AG20443 (cell line): Measurements from ENCODE around the gene DEPDC1B.
"Not testable (repeated sequence)": the region's sequence is repeated elsewhere in the genome, so short reads cannot be mapped to it uniquely, and the experiment has no call there.

Experiments used
- DNase-seq: peaks from one replicate; pipeline ENCODE4 v3.0.0; 2012; ENCODE audit warnings: low spot score, mixed read lengths

Gene DEPDC1B

DNA sequence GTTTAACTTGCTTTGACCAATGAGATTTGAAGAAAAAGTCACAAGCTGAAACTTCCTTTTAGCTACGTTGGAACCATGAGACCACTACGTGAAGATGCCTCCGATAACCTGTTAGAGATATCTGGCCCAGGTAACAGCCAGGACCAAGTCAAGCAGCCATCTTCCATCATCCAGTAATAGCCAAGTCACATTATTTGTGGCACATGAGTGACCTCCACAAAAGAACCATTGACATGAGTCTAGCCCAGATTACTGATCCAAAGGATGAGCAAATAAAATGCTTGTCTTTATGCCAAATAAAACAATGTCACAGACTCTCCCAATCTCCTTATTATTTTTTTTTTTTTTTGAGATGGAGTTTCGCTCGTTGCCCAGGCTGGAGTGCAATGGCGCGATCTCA is 1.6 kb downstream of the DEPDC1B start:
- DNase-seq, result no peak

DNA sequence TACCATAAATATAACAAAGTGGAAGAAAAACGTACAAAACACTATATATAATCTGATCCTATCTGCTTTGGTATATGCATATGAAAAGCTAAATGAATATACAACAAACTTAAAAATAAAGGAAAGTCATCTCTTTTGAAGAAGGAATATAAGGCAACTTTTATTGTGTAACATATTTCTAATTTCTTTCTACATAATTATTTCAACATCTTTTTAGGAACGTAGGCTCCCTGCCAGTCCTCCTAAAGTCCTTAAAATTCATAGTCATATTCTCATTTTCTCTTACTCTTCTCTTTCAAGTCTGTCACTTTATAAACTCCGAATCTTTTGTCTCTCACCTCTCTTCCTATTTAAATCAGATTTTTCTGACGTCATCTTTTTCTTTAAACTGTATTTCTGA is 9.6 kb downstream of the DEPDC1B start:
- DNase-seq, result no peak

DNA sequence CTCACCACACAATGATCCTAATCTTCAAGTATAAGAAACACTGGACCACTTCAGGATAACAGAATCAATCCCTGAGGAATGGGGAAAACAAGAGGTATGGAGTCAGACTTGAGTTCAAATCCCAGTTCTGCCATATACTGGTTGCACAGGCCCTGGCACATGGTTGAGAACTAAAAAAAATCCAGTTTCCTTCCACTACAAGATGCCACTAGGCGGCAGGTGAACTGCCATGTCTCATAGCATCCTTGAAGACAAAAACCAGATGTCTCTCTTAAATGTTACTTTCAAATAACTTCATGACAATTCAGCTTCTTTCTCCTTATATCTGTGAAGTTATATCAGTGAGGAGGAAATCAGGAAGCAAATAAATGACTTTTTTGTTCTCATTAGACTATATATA is 11.0 kb downstream of the DEPDC1B start:
- no peak for DNase-seq

DNA sequence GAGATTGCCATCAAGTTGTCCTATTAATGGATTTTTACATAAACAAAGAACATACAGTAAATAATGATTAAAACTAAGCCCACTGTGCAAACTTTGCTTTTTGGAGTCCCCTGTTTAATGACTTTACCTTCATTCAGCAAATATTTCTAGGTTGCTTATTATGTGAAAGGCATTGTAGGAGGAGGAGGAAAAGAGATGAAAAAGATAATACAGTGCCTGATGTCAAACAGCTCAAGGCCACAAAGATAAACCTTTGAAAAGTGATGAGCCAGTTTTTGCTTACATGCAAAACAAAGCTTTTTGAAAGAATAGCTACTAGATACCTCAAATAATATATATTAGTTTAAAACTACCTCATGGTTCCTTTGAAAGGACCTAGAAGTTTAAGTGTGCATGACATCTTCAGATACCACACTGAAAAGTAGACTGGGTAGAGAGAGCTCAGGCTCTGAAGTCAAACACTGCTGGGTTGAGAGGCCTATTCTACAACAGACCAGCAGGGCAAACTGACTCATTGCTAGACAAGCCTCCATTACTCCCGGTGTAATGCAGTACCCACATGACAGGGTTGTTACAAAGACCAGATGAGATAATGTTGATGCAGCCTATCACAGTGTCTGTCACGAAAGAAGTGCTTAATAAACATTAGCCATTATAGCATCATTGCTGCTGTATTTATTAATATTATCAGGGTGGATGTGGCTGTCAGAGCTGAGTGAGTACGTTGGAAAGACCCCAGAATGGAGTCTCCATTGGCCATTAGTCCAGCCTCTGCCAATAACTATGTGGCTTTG is 11.8 kb downstream of the DEPDC1B start:
- peak; percentile 49 for DNase-seq

DNA sequence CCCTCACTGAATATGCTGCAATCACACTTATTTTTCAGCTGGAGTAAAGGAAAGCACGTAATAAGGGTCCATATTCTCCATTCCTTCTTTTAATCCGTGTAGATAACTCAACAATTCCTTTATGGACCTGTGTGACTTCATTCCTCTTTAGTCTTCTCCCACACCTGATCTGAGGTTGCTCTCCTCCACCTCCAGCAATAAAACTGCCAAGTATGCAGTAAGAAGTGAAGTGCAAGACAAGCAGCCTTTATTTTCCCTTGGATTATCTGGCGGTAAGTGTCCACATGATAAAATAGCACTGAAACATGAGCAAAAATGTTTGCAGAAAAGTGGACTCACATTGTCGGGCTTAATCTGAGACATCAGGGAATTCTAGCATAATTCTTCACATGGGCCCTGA is 13.8 kb downstream of the DEPDC1B start:
- DNase-seq, result no peak

DNA sequence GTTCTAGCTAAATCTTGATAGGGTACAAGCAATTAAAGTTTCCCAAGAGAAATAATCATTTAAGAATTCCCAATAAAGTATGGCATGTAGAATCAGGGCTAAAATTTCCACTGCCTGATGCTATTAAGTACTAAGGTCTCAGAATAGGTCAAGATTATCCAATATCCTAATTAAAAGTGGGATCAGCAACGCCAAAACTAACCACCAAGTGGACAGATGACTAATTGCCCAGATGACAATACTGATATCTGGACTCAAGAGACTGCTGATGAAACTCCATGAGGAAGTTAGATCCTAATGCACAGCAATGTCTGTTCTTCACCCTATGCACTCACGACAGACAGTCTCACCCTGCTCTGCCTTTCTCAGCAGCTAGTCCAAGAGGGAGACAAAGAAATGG is 14.3 kb downstream of the DEPDC1B start:
- no peak for DNase-seq

DNA sequence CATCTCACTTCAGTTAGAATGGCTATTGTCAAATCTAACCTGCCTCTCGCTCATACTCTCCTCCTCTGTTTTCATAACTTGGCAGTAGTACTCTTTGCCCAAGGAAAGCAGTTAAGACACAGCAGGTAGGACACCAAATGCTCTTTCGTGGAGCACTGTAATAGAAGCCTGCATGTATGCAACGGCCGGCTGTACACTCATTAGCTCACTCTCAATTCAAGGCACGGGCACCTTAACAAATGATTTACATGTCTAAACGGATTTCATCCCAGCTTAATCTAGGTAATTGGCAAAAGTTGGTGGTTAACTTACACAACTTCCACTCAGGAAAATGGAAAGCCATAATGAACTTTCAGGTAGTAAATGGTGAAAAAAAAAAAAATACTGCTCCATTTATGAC is 14.9 kb downstream of the DEPDC1B start:
- no peak for DNase-seq

DNA sequence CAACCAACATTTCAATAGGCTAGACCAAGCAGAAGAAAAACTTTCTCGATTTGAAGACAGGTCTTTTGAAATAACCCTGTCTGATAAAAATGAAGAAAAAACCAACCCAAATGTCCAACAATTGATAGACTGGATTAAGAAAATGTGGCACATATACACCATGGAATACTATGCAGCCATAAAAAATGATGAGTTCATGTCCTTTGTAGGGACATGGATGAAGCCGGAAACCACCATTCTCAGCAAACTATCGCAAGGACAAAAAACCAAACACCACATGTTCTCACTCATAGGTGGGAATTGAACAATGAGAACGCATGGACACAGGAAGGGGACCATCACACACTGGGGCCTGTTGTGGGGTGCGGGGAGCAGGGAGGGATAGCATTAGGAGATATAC is 18.0 kb downstream of the DEPDC1B start:
- not testable (repeated sequence) for DNase-seq

DNA sequence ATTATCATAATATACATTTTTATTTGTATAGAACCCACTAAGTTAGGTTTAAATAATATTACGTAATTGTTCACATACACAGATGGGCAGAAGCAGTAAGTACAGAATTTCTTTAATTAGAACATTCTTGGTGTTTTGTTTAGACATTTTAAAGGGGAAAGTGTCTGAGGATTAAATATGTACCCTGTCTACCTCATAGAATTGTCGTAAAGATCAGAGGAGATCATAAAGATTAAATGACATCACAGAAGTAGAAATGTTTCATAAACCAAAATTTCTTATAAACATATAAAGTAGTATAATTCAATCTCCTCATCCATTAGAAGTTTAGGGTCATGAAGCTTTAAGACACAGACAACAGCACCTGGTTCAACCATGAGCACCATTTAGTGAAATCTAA is 20.1 kb downstream of the DEPDC1B start:
- no peak for DNase-seq

DNA sequence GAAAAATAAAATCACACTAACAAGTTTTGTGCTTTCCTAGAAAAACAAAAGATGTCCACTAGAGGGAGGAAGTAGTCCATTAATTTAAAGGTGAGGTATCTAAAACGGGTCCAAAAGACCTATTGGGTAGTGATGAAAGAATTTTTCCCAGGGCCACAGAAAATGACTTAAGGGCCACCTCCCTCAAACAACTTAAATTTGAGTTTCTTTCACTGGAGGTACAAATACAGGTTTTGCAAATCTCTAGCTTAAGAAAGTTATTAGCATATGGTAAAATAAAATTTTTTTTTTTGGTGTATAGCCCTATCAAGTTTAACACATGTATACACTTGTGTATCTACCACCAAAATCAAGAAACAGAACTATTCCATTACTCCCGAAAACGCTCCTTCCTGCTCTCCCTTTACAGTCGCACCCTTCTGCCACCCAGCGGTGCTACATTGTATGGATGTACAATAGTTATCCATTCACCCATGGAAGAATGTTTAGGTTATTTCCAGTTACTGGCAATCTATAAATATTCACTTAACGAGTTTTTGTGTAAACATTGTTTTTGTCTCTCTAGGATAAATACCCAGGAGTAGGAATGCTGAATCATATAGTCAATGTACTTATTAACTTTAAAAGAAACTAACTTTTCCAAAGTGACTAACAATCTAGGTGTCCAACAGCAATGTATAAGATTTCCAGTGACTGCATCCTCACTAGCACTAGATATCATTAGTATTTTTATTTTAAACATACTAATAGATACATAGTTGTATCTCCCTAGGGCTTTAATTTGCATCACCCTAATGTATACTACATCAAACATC is 21.9 kb downstream of the DEPDC1B start:
- DNase-seq, result peak; percentile 52

DNA sequence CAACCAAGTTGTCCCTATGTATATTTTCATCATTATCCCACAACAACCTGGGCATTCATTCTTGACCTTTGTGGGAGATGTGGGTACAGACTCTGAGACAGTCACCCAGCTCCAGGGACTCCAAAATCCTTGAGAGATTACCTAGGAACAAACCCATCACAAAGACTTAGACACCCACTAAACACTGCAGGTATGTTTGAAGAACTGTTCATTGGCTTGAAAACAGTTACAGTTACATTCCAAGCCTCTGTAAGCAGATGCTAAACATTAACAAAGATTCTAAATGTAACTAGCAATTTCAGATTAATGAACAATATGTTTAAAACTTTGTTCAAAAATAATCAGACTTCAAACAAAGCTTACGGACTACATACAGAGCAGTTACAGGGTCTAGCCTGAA is 24.7 kb downstream of the DEPDC1B start:
- DNase-seq, result no peak

DNA sequence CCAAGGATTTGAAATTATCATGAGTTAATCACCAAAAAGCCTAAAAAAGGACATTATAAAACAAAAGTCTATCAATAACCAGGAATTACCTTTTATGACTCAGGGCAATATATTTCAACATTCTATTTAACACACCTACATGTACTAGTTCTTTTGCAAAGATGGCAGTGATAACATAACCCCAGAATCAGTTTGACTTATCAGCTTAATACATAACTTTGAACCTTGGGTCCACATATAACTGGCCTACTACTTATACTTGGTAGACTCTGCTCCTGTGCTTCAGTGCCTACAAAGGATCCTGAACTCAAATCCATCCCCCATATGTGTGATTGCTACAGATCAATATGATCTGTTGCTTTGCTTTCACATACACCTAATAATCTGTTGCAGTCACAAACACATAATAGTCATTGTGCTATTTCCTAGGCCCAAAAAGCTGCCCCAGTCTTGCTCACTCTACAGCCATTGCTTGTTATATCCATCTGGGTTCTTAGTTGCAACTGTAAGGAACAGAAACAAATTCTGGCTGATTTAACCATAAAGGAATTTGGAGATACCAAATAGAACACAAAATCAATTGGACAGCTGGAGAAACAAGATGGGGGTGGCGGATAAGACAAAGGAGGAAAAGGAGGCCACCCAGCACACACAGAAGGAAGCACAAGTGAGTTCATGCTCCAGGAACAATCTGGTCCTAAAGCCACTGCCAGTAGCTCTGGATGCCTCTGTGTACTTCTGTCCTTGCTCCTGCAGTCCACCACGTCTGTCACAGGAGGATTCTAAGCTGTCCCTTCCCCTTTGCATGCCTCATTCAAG is 25.5 kb downstream of the DEPDC1B start:
- no peak for DNase-seq

DNA sequence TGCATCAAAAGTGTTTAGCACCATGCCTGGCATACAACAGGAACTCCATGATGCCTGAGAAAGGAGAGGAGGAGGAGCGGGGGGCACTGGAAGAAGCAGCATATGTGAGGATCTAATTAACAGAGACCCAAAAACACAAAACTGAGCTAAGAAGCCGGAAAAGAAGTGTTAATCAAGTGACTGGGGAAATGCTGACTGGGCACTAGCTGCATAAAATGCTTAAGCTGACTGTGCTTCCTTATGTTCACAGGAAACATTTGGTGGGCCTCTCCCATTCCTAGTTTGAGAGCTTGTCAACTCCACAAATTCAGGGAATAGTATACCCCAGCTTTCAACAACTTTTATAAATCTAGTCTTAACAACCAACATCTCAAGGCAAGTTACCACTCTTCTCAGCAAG is 26.6 kb downstream of the DEPDC1B start:
- DNase-seq, result no peak

DNA sequence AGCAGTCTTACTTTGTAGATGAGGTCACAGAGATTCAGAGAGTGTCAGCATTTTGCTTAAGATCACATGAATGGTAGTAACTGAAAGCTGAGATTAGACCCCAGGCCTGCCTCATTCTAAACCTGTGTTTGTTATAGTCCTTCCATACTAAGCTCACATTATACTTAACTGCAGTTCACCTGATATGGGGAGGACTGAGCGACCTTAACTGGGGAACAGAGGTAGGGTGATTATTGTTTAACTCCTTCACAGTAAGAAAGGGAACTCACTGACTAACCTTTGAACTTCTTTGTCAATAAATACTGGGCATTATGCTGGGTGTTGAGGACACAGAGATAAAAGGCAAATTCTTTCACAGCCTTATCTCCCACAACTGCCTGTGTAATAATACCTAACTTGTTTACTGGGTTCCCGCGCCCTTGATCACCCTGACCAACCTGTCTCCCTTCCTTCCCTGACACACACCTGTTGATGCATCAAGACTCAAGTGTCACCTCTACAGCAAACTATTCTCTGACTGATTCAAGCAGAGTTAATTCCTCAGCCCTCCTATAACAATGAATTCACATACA is 27.2 kb downstream of the DEPDC1B start:
- DNase-seq, result no peak

DNA sequence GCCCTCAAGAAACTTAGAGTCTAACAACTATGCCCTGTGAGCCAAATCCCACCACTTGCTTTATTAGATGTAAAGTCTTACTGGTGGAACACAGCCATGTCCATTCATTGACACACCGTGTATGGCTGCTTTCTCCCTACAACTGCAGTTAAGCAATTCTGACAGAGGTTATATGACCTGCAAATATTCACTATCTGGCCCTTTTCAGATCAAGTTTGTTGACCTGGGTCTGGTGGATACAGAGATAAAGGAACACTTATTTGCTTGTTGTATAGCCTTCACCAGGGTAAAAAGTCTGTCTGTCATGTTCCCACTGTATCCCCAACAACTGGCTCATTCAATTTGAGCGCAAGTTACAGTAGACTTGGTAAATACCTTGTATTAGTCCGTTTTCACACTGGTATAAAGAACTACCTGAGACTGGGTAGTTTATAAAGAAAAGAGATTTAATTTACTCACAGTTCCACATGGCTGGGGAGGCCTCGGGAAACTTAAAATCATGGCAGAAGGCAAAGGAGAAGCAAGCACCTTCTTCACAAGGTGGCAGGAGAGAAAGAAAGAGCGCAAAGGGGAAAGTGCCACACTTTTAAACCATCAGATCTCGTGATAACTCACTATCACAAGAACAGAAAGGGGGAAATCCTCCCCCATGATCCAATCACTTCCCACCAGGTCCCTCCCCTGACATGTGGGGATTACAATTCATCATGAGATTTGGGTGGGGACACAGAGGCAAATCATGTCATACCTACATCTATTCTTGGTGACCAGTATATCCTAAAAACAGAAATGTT is 27.9 kb downstream of the DEPDC1B start:
- no peak for DNase-seq

DNA sequence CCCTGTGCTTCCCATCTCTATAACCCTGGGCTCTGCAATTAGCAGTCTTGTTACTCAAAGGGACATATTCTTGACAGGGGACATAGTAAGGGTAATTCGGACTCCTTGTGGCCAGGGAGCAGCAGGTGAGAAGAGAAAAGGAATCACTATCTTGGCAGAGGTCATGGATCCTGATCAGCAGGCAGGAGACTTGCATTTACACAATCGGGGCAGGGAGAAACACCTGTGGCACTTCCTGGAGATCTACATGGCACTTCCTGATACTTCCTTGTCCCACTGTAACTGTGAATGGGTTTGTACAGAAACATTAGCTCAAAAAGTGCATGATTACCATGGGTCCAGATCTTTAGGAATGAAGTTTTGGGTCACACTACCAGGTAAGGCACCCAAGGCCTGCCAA is 29.2 kb downstream of the DEPDC1B start:
- no peak for DNase-seq

DNA sequence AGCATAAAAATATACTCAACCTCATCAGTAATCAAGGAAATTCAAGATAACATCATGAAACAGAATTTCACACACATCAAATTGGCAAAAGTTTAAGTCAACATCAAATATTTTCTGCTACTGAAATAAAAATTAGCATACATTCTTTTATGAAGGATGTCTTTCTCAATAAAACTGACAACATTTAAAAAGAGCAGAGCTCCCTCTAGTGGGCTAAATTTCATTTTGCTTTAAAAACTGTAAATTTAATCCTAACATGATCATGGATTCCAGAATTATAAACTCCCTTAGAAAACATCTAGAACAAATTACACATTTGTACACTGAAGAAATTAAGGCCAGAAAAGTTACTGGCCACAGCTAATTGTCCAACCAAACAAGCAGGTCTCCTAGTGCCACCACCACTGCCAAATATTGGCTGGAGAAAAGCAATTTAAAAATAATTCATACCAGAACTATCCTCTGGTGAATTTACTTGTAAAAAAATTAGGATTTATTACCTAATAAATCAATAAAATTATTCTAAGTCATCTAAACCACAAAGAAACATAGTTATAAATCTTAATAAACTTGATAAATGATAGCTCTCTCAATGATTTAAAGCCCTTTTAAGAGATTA is 31.2 kb downstream of the DEPDC1B start:
- peak; percentile 12 for DNase-seq

DNA sequence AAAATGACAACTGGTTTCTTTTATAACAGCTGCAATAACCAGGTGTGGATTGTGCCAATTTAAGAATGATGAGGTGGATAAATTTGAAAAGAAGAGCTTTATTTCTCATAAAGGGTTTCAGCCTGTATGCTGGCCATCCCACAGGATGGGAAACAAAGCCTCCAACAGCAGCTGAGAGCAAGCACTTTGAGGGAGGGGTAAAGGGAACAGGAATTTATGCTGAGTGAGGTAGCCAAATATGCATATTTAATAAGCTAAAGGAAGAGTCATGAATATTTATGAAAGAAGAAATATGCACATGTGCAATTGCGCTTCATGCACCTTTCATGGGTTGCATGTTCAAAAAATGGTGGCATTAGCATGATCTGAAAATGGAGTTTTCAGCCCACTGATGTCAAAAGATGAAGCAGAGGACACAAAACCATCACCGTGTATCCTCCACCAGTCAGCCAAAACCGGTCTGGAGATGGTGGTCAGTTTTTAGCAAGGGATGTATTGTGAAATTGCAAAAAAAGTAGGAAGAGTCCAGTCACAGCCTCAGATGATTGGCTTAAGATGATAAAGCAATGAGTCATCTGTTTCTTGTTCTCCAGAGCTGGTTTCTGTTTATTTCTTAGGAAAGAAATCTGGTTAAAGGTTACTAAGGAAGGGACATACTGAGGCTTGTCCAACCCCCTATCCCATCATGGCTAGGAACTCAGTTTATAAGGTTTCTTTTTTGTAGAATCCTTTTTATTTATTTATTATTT is 47.9 kb downstream of the DEPDC1B start:
- peak; percentile 84 for DNase-seq

DNA sequence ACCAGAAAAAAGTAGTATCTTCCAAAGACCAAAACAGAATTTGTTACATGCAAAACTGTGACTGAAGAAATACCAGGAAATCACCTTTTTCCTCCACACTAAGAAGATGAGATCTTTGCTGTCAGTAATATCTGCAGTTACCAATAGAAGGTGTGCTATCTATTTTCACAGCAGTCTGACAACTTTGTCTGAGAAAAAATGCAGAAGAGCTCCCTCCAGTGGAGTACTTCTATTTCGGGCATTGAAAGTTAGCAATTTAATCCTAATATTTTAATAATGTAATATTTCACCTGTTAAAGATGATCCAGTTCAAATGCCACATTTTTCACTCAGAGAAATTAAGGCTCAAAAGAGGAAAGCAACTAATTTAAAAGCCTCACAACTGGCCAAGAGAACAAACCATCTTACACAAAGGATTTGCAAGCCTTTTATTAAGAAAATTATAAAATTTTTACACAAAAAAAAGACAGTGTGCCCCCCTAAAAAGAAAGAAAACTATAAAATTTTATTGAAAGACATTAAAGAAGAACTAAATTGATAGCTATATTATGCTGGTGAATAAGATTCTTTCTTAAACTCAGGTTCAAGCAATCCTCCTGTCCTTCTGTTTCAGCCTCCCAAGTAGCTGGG is 50.6 kb downstream of the DEPDC1B start:
- peak; percentile 21 for DNase-seq

DNA sequence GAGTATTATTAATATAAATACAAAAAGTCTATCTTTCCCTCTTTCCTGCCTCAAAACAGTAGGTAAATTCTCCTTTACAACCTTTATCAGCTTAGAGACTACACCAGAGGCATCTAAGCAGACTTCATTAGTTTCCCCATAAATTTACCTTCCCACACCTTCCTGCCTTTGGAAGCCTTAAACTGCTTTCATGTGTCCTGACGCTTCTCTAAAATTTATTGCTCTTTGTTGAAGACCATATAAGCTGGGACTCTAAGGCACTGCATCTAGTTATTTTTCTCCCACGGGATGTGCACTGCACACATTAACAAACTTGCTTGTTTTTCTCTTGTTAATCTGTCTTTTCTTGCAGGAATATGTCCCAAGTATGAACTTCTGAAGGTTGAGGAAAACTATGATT is 51.8 kb downstream of the DEPDC1B start:
- DNase-seq, result no peak
